ENCODE measurements around the gene MAST4.

DNA sequence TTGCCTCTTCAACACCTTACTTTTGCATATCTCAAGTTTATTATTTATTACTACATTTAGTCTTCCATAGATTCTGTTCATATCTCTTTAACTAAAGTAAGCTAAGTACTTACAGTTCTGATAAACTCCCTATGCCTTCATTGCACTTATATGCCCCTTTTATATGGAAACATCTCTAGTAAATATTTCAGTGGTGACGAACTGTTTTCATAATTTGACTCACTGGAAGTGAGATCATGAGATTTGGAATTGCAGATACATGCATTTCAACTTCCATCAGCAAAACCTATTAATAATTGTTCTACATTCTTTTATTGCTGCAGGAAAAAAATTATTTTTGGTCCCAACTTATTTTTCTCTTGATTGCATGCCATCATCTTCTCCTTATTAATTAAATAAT lies 336.9 kb downstream of the MAST4 start:
- TF ChIP-seq, protein P1, sequence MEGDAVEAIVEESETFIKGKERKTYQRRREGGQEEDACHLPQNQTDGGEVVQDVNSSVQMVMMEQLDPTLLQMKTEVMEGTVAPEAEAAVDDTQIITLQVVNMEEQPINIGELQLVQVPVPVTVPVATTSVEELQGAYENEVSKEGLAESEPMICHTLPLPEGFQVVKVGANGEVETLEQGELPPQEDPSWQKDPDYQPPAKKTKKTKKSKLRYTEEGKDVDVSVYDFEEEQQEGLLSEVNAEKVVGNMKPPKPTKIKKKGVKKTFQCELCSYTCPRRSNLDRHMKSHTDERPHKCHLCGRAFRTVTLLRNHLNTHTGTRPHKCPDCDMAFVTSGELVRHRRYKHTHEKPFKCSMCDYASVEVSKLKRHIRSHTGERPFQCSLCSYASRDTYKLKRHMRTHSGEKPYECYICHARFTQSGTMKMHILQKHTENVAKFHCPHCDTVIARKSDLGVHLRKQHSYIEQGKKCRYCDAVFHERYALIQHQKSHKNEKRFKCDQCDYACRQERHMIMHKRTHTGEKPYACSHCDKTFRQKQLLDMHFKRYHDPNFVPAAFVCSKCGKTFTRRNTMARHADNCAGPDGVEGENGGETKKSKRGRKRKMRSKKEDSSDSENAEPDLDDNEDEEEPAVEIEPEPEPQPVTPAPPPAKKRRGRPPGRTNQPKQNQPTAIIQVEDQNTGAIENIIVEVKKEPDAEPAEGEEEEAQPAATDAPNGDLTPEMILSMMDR (IDR thresholded peaks at IDR 0.05) = no peak
- no peak for TF ChIP-seq POLR2AphosphoS5 (IDR thresholded peaks at IDR 0.05)
- TF ChIP-seq POLR2A (IDR thresholded peaks at IDR 0.05) = no peak
- no peak for TF ChIP-seq EP300 (IDR thresholded peaks at IDR 0.05)

Measured in gastroesophageal sphincter (tissue), 3 donors.